GM04503 (cell line): ENCODE data around the gene AKAP9.
A peak's percentile ranks its signal among the peaks of the same experiment; 100 is the strongest.
"Not testable (repeated sequence)": the region's sequence is repeated elsewhere in the genome, so short reads cannot be mapped to it uniquely, and the experiment has no call there.

Source experiments
- DNase-seq: peaks from one replicate; pipeline ENCODE4 v3.0.0-alpha.2; 2012; ENCODE audit warnings: low read depth

Gene AKAP9

GRCh38 chr7:92134271-92135051, 193.8 kb downstream of the AKAP9 start, which contains the start of gene CYP51A1:
TSS of gene CYP51A1 (minus strand) at chr7:92134477. CDS start at chr7:92134364, 113 bp downstream.
- DNase-seq: peak; percentile 74

- no peak for DNase-seq
Measured at GRCh38 chr7:92135052-92135889, 194.6 kb downstream of the AKAP9 start.

- no peak for DNase-seq
Measured at GRCh38 chr7:92137557-92137956, 196.9 kb downstream of the AKAP9 start.

GRCh38 chr7:92141161-92141560, 200.5 kb downstream of the AKAP9 start:
- no peak for DNase-seq

GRCh38 chr7:92142791-92143190, 202.1 kb downstream of the AKAP9 start:
- DNase-seq: not testable (repeated sequence)

GRCh38 chr7:92143192-92143880, 202.7 kb downstream of the AKAP9 start:
- not testable (repeated sequence) for DNase-seq

- no peak for DNase-seq
Measured at GRCh38 chr7:92149736-92150239, 209.1 kb downstream of the AKAP9 start.

GRCh38 chr7:92150450-92151017, 209.9 kb downstream of the AKAP9 start:
- DNase-seq: no peak

GRCh38 chr7:92155108-92155739, 214.6 kb downstream of the AKAP9 start:
- no peak for DNase-seq

GRCh38 chr7:92156990-92157389, 216.3 kb downstream of the AKAP9 start:
- no peak for DNase-seq

- DNase-seq: peak; percentile 87
Measured at GRCh38 chr7:92158660-92159575, 218.3 kb downstream of the AKAP9 start.
